ENCODE measurements around the gene MAP2K6. TPM values are rescaled to one million over a fixed set of nuclear protein-coding genes. Genes with fewer than 3 reads are reported as not detected.

MAP2K6 gene
- polyA plus RNA-seq, 1 donor (not counting 4 experiments of a cell fraction or from before 2014, with no cell fraction given), result 0.39 TPM

GRCh38 chr17:69503711-69504110 lies 89.2 kb downstream of the MAP2K6 start:
- Histone ChIP-seq H4K20me1 (ENCODE audit: control insufficient read depth, extremely low read depth, insufficient read depth, low read length) (no peaks in the 10 kb centered on the region), H3K36me3 (ENCODE audit: control insufficient read depth in 2 of 2, extremely low read depth in 1 of 2, insufficient read depth in 2 of 2, low read length in 2 of 2) (no peaks in the 10 kb centered on the region), H3K27me3 (ENCODE audit: control insufficient read depth, extremely low read depth, insufficient read depth, low read length) (no peaks in the 10 kb centered on the region), H3K9me1 (ENCODE audit: control insufficient read depth, extremely low read depth, insufficient read depth, low read length) (no peaks in the 10 kb centered on the region), H3K4me2 (ENCODE audit: control insufficient read depth, extremely low read depth, insufficient read depth, low read depth, low read length) (no peak overlapping the region), H3K9me3 (ENCODE audit: control insufficient read depth, low read depth, low read length) (no peaks in the 10 kb centered on the region), H3K4me3 (ENCODE audit: control insufficient read depth in 2 of 3, extremely low read depth in 1 of 3, insufficient read depth in 2 of 3, low read depth in 1 of 3, low read length in 3 of 3) (no peak overlapping the region), H3K27ac (ENCODE audit: control insufficient read depth, insufficient read depth, low read length) (no peak overlapping the region), H2AFZ (ENCODE audit: control insufficient read depth, low read length) (no peak overlapping the region), H3K79me2 (ENCODE audit: control insufficient read depth, insufficient read depth, low read length) (no peaks in the 10 kb centered on the region), H3K9ac (ENCODE audit: control insufficient read depth, extremely low read depth, insufficient read depth, low read length) (no peak overlapping the region), H3K4me1 (ENCODE audit: control insufficient read depth, extremely low read depth, insufficient read depth, low read length) (peaks cover 7% of the 10 kb centered on the region)
- no peak for DNase-seq (ENCODE audit: low read depth, low spot score)
- TF ChIP-seq CTCF (optimal IDR thresholded peaks at IDR 0.05 in 1 of 3, IDR thresholded peaks at IDR 0.05 in 1 of 3, conservative IDR thresholded peaks at IDR 0.05 in 1 of 3; ENCODE audit: extremely low read depth in 1 of 3, insufficient read depth in 2 of 3, low read length in 3 of 3), result no peak
- TF ChIP-seq EZH2 (IDR thresholded peaks at IDR 0.05; ENCODE audit: low read length), result no peak
- FAIRE-seq, result no peak
- dilution Hi-C loops (cut with MboI; ENCODE audit: extremely low pct_ligation_motif_present, low sequenced_read_pairs), result no loop called here

GRCh38 chr17:69505740-69506139 lies 91.2 kb downstream of the MAP2K6 start:
- dilution Hi-C loops (cut with MboI; ENCODE audit: extremely low pct_ligation_motif_present, low sequenced_read_pairs), result no loop called here
- TF ChIP-seq EZH2 (IDR thresholded peaks at IDR 0.05; ENCODE audit: low read length) (no peak), CTCF (optimal IDR thresholded peaks at IDR 0.05 in 1 of 3, IDR thresholded peaks at IDR 0.05 in 1 of 3, conservative IDR thresholded peaks at IDR 0.05 in 1 of 3; ENCODE audit: extremely low read depth in 1 of 3, insufficient read depth in 2 of 3, low read length in 3 of 3) (no peak)
- Histone ChIP-seq H3K9me3 (ENCODE audit: control insufficient read depth, low read depth, low read length) (no peaks in the 10 kb centered on the region), H3K27ac (ENCODE audit: control insufficient read depth, insufficient read depth, low read length) (no peak overlapping the region), H4K20me1 (ENCODE audit: control insufficient read depth, extremely low read depth, insufficient read depth, low read length) (no peaks in the 10 kb centered on the region), H3K27me3 (ENCODE audit: control insufficient read depth, extremely low read depth, insufficient read depth, low read length) (no peaks in the 10 kb centered on the region), H3K9me1 (ENCODE audit: control insufficient read depth, extremely low read depth, insufficient read depth, low read length) (no peaks in the 10 kb centered on the region), H3K79me2 (ENCODE audit: control insufficient read depth, insufficient read depth, low read length) (no peaks in the 10 kb centered on the region), H2AFZ (ENCODE audit: control insufficient read depth, low read length) (no peak overlapping the region), H3K4me1 (ENCODE audit: control insufficient read depth, extremely low read depth, insufficient read depth, low read length) (peaks cover 7% of the 10 kb centered on the region), H3K9ac (ENCODE audit: control insufficient read depth, extremely low read depth, insufficient read depth, low read length) (no peak overlapping the region), H3K4me3 (ENCODE audit: control insufficient read depth in 2 of 3, extremely low read depth in 1 of 3, insufficient read depth in 2 of 3, low read depth in 1 of 3, low read length in 3 of 3) (no peak overlapping the region), H3K36me3 (ENCODE audit: control insufficient read depth in 2 of 2, extremely low read depth in 1 of 2, insufficient read depth in 2 of 2, low read length in 2 of 2) (no peaks in the 10 kb centered on the region), H3K4me2 (ENCODE audit: control insufficient read depth, extremely low read depth, insufficient read depth, low read depth, low read length) (no peak overlapping the region)
- no peak for DNase-seq (ENCODE audit: low read depth, low spot score)
- FAIRE-seq, result no peak

All from keratinocyte (primary cell).